HCT116 (cell line): ENCODE measurements around the gene KIAA1614. TPM values are rescaled to one million over a fixed set of nuclear protein-coding genes. Genes with fewer than 3 reads are reported as not detected.

Experiments
- ATAC-seq: fragments of 200-7000 bp; cut with Tn5 transposase; 2 replicates; pipeline ENCODE4 v1.9.1; 2020; ENCODE audit warnings: mild to moderate bottlenecking, moderate library complexity
- BruUV-seq: library from RNA; stranded (reverse); fragments of 400-500 nt; replicated peaks from 2 replicates; lab custom pipeline; 2021; lab: Mats Ljungman, UMichigan
- CTCF ChIA-PET: fragments of 300-600 bp; sonication (Branson Sonifier 250); formaldehyde crosslinking; loops from one replicate; lab custom pipeline; 2021; ENCODE audit warnings: antibody characterized with exemption; lab: Charles Lee
- POLR2A ChIA-PET: fragments of 300-600, 350-600 bp; sonication (Branson Sonifier 250); formaldehyde crosslinking; loops from one replicate; lab custom pipeline; 2021; ENCODE audit warnings: antibody characterized with exemption; lab: Charles Lee
- RAD21 ChIA-PET, 2 experiments: fragments of 300-600 bp; sonication (Branson Sonifier 250); formaldehyde crosslinking; loops; one replicate each; lab custom pipeline; 2023; ENCODE audit warnings: low total read pairs in 2 of 2; ENCODE audit not compliant: uncharacterized antibody in 2 of 2, unreplicated experiment in 2 of 2, low non-redundant PET in 1 of 2; lab: Charles Lee
- DNase-seq: peaks from one replicate; pipeline ENCODE4 v3.0.0-alpha.2; 2010; ENCODE audit warnings: low read depth, low spot score
- H2AFZ ChIP-seq: fragments of 200-600 bp; shearing (Covaris generic), sonication (generic); 2 replicates; pipeline ENCODE4 v1.6.1; 2017; ENCODE audit warnings: low read depth, mixed run types, mixed read lengths, antibody characterized with exemption, low read length; ENCODE audit not compliant: poor library complexity, severe bottlenecking
- H3K27ac ChIP-seq: 2 replicates; pipeline ENCODE4 v1.5.1; 2012; ENCODE audit warnings: low read depth, low read length
- H3K27me3 ChIP-seq: fragments of 200-600 bp; sonication (generic); 2 replicates; pipeline ENCODE4 v1.6.1; 2016; ENCODE audit warnings: mixed run types, low read length, mixed read lengths; ENCODE audit not compliant: insufficient read depth
- H3K36me3 ChIP-seq, 2 experiments: fragments of 200-500 bp in 1 of 2; fragments of 200-600 bp in 1 of 2; sonication (Bioruptor generic) in 1 of 2; sonication (generic) in 1 of 2; 2 replicates each; pipeline versions ENCODE4 v1.5.1 to v1.6.1; 2014 to 2016; ENCODE audit warnings: low read length in 2 of 2, inconsistent platforms in 1 of 2, mixed read lengths in 1 of 2, mixed run types in 1 of 2; ENCODE audit not compliant: insufficient read depth in 2 of 2, control insufficient read depth in 1 of 2
- H3K4me1 ChIP-seq, 2 experiments: fragments of 200-600 bp in 1 of 2; sonication (generic) in 1 of 2; 2 replicates each; pipeline versions ENCODE4 v1.5.1 to v1.6.1; 2012 to 2017; ENCODE audit warnings: low read length in 2 of 2, inconsistent platforms in 1 of 2, mild to moderate bottlenecking in 1 of 2, mixed read lengths in 1 of 2, mixed run types in 1 of 2, moderate library complexity in 1 of 2; ENCODE audit not compliant: insufficient read depth in 2 of 2, control insufficient read depth in 1 of 2
- H3K4me2 ChIP-seq: fragments of 200-600 bp; sonication (generic); 2 replicates; pipeline ENCODE4 v1.6.1; 2017; ENCODE audit warnings: mixed run types, low read length, mixed read lengths
- H3K4me3 ChIP-seq, 2 experiments: fragments of 200-600 bp in 1 of 2; sonication (generic) in 1 of 2; replicated peaks in 1 of 2; 2 replicates each; pipeline ENCODE4 v1.5.1; 2011 to 2016; ENCODE audit warnings: low read length in 2 of 2, control low read depth in 1 of 2, low read depth in 1 of 2, mild to moderate bottlenecking in 1 of 2, mixed read lengths in 1 of 2, mixed run types in 1 of 2
- H3K79me2 ChIP-seq: fragments of 200-600 bp; sonication (generic); 2 replicates; pipeline ENCODE4 v1.6.1; 2017; ENCODE audit warnings: mild to moderate bottlenecking, mixed run types, low read length, moderate library complexity, mixed read lengths; ENCODE audit not compliant: insufficient read depth
- H3K9ac ChIP-seq: fragments of 200-600 bp; sonication (generic); 2 replicates; pipeline ENCODE4 v1.6.1; 2016; ENCODE audit warnings: low read length, mixed read lengths
- H3K9me2 ChIP-seq: fragments of 200-600 bp; sonication (generic), shearing (Covaris generic); 2 replicates; pipeline ENCODE4 v1.6.1; 2017; ENCODE audit warnings: mixed run types, mild to moderate bottlenecking, moderate library complexity; ENCODE audit not compliant: insufficient read depth
- H3K9me3 ChIP-seq, 2 experiments: fragments of 200-500 bp in 1 of 2; fragments of 200-600 bp in 1 of 2; sonication (Bioruptor generic) in 1 of 2; sonication (generic) in 1 of 2; 2 replicates each; pipeline ENCODE4 v1.6.1; 2014 to 2017; ENCODE audit warnings: low read length in 2 of 2, mixed read lengths in 2 of 2, inconsistent platforms in 1 of 2, low read depth in 1 of 2, mild to moderate bottlenecking in 1 of 2, mixed run types in 1 of 2, moderate library complexity in 1 of 2; ENCODE audit not compliant: control insufficient read depth in 1 of 2, insufficient read depth in 1 of 2
- H4K20me1 ChIP-seq: fragments of 200-600 bp; sonication (generic), shearing (Covaris generic); 2 replicates; pipeline ENCODE4 v1.6.1; 2017; ENCODE audit warnings: mixed run types, mild to moderate bottlenecking, moderate library complexity; ENCODE audit not compliant: insufficient read depth
- CEBPB ChIP-seq: IDR thresholded peaks from 2 replicates; pipeline ENCODE4 v1.6.1; 2012; ENCODE audit warnings: low read depth
- EGR1 ChIP-seq: IDR thresholded peaks from 2 replicates; pipeline ENCODE4 v1.6.1; 2012; ENCODE audit warnings: low read depth
- EZH2 ChIP-seq: fragments of 200-600 bp; sonication (generic); IDR thresholded peaks from 2 replicates; pipeline ENCODE4 v1.6.1; 2017; ENCODE audit warnings: antibody characterized with exemption, mixed run types
- EZH2phosphoT487 ChIP-seq: fragments of 200-600 bp; IDR thresholded peaks from 2 replicates; pipeline ENCODE4 v1.6.1; 2018; ENCODE audit warnings: antibody characterized with exemption, borderline replicate concordance
- FOSL1 ChIP-seq: IDR thresholded peaks from 2 replicates; pipeline ENCODE4 v1.6.1; 2012; ENCODE audit warnings: low read depth
- JUND ChIP-seq: IDR thresholded peaks from 2 replicates; pipeline ENCODE4 v1.6.1; 2012
- POLR2A ChIP-seq: IDR thresholded peaks from 2 replicates; pipeline ENCODE4 v1.7.0; 2011; ENCODE audit warnings: borderline replicate concordance; ENCODE audit not compliant: insufficient read depth, insufficient read length; ENCODE audit errors: extremely low read depth
- RAD21 ChIP-seq: IDR thresholded peaks from 2 replicates; pipeline ENCODE4 v1.6.1; 2012; ENCODE audit warnings: low read depth, mild to moderate bottlenecking
- SIN3A ChIP-seq: IDR thresholded peaks from 2 replicates; pipeline ENCODE4 v1.6.1; 2012; ENCODE audit warnings: low read depth
- SRF ChIP-seq: IDR thresholded peaks from 2 replicates; pipeline ENCODE4 v1.6.1; 2012; ENCODE audit warnings: low read depth
- YY1 ChIP-seq: IDR thresholded peaks from 2 replicates; pipeline ENCODE4 v1.6.1; 2011; ENCODE audit warnings: low read length, low read depth, moderate library complexity, mild to moderate bottlenecking; ENCODE audit not compliant: insufficient replicate concordance; ENCODE audit errors: extremely low read depth
- ZFX ChIP-seq: fragments of 450-650 bp; IDR thresholded peaks from 2 replicates; pipeline ENCODE4 v1.6.1; 2017
- ZNF274 ChIP-seq: fragments of 200-500 bp; sonication (Bioruptor generic); IDR thresholded peaks from 2 replicates; pipeline ENCODE4 v1.6.1; 2014; ENCODE audit warnings: mild to moderate bottlenecking, low read depth, low read length, inconsistent platforms
- intact Hi-C: fragments of 100-400 bp; cut with micrococcal nuclease; formaldehyde crosslinking; loops from 2 replicates; pipeline ENCODE4 v1.10.0; 2022
- total RNA-seq: library from RNA; stranded (reverse); gene quantifications from one replicate; pipeline ENCODE4 v1.2.1, GENCODE V29; 2021; ENCODE audit not compliant: unreplicated experiment
- TF ChIP-seq, protein P1 (sequence below): IDR thresholded peaks from 2 replicates; pipeline ENCODE4 v1.6.1; 2011; ENCODE audit warnings: mild to moderate bottlenecking, low read length, moderate library complexity; ENCODE audit not compliant: insufficient replicate concordance; ENCODE audit errors: extremely low read depth
- TF ChIP-seq, protein P2 (sequence below), 3 experiments: fragments of 200-600 bp in 1 of 3; sonication (generic) in 1 of 3; IDR thresholded peaks in 2 of 3; conservative IDR thresholded peaks in 1 of 3; 2 replicates each; pipeline ENCODE4 v1.5.1; 2012 to 2017; ENCODE audit warnings: low read depth in 2 of 3, low read length in 2 of 3, antibody characterized with exemption in 1 of 3, borderline replicate concordance in 1 of 3, control low read depth in 1 of 3, mild to moderate bottlenecking in 1 of 3, mixed read lengths in 1 of 3, mixed run types in 1 of 3, moderate library complexity in 1 of 3; ENCODE audit not compliant: insufficient read depth in 1 of 3
- TF ChIP-seq, protein P3 (sequence below): IDR thresholded peaks from 2 replicates; pipeline ENCODE4 v1.6.1; 2012; ENCODE audit warnings: low read depth

Gene KIAA1614
- total RNA-seq, 1 experiment from 2014 or later, result 0.25 TPM

DNA sequence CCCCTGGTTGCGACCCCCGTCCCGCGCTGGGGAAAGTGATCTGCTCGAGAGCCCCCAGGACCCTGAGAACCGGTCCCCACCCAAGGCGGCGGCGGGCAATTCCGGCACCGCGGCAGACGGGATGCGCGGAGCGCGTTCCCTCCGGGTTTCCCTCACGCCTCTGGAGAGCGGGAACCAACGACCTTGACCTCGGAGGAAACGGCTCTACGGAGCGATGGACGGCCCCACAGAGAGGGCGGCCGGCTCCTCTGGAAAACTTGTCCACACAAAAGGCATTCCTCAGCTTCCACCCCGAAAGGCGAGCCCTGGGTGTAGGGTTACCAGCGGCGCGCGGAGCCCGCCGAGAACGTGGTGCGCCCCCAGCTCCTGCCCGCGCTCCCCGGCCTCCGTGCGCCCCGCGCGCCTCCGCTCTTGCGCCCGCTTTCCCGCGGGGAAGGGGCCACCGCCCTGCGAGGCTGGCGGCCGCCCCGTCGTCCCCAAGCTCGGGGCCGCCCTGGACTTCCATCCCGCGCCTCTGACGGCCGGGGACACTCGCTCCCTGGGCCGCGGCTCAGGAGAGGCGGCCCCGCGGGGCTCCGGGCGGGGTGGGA, 391 bp upstream of the KIAA1614 start:
- no peaks in the 10 kb centered on the region for H3K9me3 ChIP-seq
- no peaks in the 10 kb centered on the region for H3K27me3 ChIP-seq
- no peak overlapping the region for H3K9ac ChIP-seq
- BruUV-seq, result no TSS peak
- H3K4me1 ChIP-seq, result no peaks in the 10 kb centered on the region
- ChIA-PET RAD21 (no interaction called here), CTCF (no interaction called here), POLR2A (no interaction called here)
- TF ChIP-seq, protein P1, sequence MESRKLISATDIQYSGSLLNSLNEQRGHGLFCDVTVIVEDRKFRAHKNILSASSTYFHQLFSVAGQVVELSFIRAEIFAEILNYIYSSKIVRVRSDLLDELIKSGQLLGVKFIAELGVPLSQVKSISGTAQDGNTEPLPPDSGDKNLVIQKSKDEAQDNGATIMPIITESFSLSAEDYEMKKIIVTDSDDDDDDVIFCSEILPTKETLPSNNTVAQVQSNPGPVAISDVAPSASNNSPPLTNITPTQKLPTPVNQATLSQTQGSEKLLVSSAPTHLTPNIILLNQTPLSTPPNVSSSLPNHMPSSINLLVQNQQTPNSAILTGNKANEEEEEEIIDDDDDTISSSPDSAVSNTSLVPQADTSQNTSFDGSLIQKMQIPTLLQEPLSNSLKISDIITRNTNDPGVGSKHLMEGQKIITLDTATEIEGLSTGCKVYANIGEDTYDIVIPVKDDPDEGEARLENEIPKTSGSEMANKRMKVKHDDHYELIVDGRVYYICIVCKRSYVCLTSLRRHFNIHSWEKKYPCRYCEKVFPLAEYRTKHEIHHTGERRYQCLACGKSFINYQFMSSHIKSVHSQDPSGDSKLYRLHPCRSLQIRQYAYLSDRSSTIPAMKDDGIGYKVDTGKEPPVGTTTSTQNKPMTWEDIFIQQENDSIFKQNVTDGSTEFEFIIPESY, result no peak
- TF ChIP-seq CEBPB (no peak), SRF (no peak), FOSL1 (no peak), EZH2phosphoT487 (no peak), EZH2 (no peak), JUND (no peak), ZNF274 (no peak), ZFX (no peak), POLR2A (no peak), RAD21 (no peak), EGR1 (no peak), YY1 (no peak), SIN3A (no peak)
- TF ChIP-seq, protein P2, sequence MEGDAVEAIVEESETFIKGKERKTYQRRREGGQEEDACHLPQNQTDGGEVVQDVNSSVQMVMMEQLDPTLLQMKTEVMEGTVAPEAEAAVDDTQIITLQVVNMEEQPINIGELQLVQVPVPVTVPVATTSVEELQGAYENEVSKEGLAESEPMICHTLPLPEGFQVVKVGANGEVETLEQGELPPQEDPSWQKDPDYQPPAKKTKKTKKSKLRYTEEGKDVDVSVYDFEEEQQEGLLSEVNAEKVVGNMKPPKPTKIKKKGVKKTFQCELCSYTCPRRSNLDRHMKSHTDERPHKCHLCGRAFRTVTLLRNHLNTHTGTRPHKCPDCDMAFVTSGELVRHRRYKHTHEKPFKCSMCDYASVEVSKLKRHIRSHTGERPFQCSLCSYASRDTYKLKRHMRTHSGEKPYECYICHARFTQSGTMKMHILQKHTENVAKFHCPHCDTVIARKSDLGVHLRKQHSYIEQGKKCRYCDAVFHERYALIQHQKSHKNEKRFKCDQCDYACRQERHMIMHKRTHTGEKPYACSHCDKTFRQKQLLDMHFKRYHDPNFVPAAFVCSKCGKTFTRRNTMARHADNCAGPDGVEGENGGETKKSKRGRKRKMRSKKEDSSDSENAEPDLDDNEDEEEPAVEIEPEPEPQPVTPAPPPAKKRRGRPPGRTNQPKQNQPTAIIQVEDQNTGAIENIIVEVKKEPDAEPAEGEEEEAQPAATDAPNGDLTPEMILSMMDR (IDR thresholded peaks at IDR 0.05 in 2 of 3, conservative IDR thresholded peaks at IDR 0.05 in 1 of 3; ENCODE audit: borderline replicate concordance in 1 of 3, insufficient read depth in 1 of 3, low read depth in 2 of 3, low read length in 2 of 3), result no peak
- TF ChIP-seq, protein P3, sequence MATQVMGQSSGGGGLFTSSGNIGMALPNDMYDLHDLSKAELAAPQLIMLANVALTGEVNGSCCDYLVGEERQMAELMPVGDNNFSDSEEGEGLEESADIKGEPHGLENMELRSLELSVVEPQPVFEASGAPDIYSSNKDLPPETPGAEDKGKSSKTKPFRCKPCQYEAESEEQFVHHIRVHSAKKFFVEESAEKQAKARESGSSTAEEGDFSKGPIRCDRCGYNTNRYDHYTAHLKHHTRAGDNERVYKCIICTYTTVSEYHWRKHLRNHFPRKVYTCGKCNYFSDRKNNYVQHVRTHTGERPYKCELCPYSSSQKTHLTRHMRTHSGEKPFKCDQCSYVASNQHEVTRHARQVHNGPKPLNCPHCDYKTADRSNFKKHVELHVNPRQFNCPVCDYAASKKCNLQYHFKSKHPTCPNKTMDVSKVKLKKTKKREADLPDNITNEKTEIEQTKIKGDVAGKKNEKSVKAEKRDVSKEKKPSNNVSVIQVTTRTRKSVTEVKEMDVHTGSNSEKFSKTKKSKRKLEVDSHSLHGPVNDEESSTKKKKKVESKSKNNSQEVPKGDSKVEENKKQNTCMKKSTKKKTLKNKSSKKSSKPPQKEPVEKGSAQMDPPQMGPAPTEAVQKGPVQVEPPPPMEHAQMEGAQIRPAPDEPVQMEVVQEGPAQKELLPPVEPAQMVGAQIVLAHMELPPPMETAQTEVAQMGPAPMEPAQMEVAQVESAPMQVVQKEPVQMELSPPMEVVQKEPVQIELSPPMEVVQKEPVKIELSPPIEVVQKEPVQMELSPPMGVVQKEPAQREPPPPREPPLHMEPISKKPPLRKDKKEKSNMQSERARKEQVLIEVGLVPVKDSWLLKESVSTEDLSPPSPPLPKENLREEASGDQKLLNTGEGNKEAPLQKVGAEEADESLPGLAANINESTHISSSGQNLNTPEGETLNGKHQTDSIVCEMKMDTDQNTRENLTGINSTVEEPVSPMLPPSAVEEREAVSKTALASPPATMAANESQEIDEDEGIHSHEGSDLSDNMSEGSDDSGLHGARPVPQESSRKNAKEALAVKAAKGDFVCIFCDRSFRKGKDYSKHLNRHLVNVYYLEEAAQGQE, result no peak
- no peak overlapping the region for H3K4me3 ChIP-seq
- H2AFZ ChIP-seq, result no peak overlapping the region
- no peaks in the 10 kb centered on the region for H3K9me2 ChIP-seq
- no peaks in the 10 kb centered on the region for H3K36me3 ChIP-seq
- ATAC-seq, result no peak
- DNase-seq, result no peak
- no peaks in the 10 kb centered on the region for H3K79me2 ChIP-seq
- no peak overlapping the region for H3K27ac ChIP-seq
- intact Hi-C loops, result no loop called here
- no peaks in the 10 kb centered on the region for H4K20me1 ChIP-seq
- H3K4me2 ChIP-seq, result no peak overlapping the region
